OCI-LY3 (cell line): ENCODE results near the gene EIPR1.

Experiments used
- CTCF ChIP-seq: fragments of 200-600, 300-600 bp; sonication (generic); IDR thresholded peaks from 2 replicates; pipeline ENCODE4 v1.5.1; 2014; ENCODE audit warnings: antibody characterized with exemption, low read length, low read depth
- EZH2phosphoT487 ChIP-seq: fragments of 200-600 bp; shearing (Covaris generic); IDR thresholded peaks from 2 replicates; pipeline ENCODE4 v1.6.1; 2018; ENCODE audit warnings: antibody characterized with exemption, mixed run types, low read depth

- TF ChIP-seq CTCF (no peak), EZH2phosphoT487 (no peak)
Measured at GRCh38 chr2:3361518-3362389, 15.9 kb downstream of the EIPR1 start.
